HEK293 (cell line): ENCODE measurements around the gene NIT2.

Experiments
- EGR2 ChIP-seq: fragments of 450-650 bp; formaldehyde crosslinking; IDR thresholded peaks from 2 replicates; pipeline ENCODE4 v1.5.1; 2016; ENCODE audit warnings: low read depth, missing biosample characterization, missing genetic modification characterization
- IKZF3 ChIP-seq: fragments of 450-650 bp; IDR thresholded peaks from 2 replicates; pipeline ENCODE4 v1.5.0; 2018; ENCODE audit warnings: missing biosample characterization, mild to moderate bottlenecking, missing genetic modification characterization, moderate library complexity
- SP3 ChIP-seq: fragments of 450-650 bp; formaldehyde crosslinking; IDR thresholded peaks from 2 replicates; pipeline ENCODE4 v1.5.1; 2016; ENCODE audit warnings: missing biosample characterization, missing genetic modification characterization
- TCF7L2 ChIP-seq: IDR thresholded peaks from 2 replicates; pipeline ENCODE4 v1.6.1; 2011; ENCODE audit warnings: low read depth, mild to moderate bottlenecking, inconsistent platforms, low read length, moderate library complexity, borderline replicate concordance
- YY1 ChIP-seq: fragments of 450-650 bp; formaldehyde crosslinking; IDR thresholded peaks from 2 replicates; pipeline ENCODE4 v1.5.1; 2018; ENCODE audit warnings: missing biosample characterization, missing genetic modification characterization
- ZBTB17 ChIP-seq: fragments of 450-650 bp; formaldehyde crosslinking; IDR thresholded peaks from 2 replicates; pipeline ENCODE4 v1.5.1; 2016; ENCODE audit warnings: missing biosample characterization, missing genetic modification characterization
- ZFHX2 ChIP-seq: fragments of 450-650 bp; formaldehyde crosslinking; conservative IDR thresholded peaks from 2 replicates; pipeline ENCODE4 v1.5.1; 2016; ENCODE audit warnings: missing biosample characterization, missing genetic modification characterization
- ZNF133 ChIP-seq: fragments of 450-650 bp; formaldehyde crosslinking; IDR thresholded peaks from 2 replicates; pipeline ENCODE4 v1.5.1; 2016; ENCODE audit warnings: missing biosample characterization, missing genetic modification characterization
- ZNF311 ChIP-seq: fragments of 450-650 bp; formaldehyde crosslinking; IDR thresholded peaks from 2 replicates; pipeline ENCODE4 v1.5.1; 2017; ENCODE audit warnings: missing biosample characterization, missing genetic modification characterization, borderline replicate concordance
- ZNF335 ChIP-seq: fragments of 450-650 bp; formaldehyde crosslinking; conservative IDR thresholded peaks from 2 replicates; pipeline ENCODE4 v1.5.1; 2016; ENCODE audit warnings: missing biosample characterization, missing genetic modification characterization
- ZNF354C ChIP-seq: fragments of 450-650 bp; formaldehyde crosslinking; IDR thresholded peaks from 2 replicates; pipeline ENCODE4 v1.5.1; 2016; ENCODE audit warnings: missing biosample characterization, missing genetic modification characterization, low read depth, borderline replicate concordance
- ZNF596 ChIP-seq: fragments of 450-650 bp; IDR thresholded peaks from 2 replicates; pipeline ENCODE4 v1.5.0; 2018; ENCODE audit warnings: missing biosample characterization, mild to moderate bottlenecking, missing genetic modification characterization, moderate library complexity
- ZNF600 ChIP-seq: fragments of 450-650 bp; formaldehyde crosslinking; IDR thresholded peaks from 2 replicates; pipeline ENCODE4 v1.5.1; 2016; ENCODE audit warnings: missing biosample characterization, missing genetic modification characterization
- ZNF623 ChIP-seq: fragments of 450-650 bp; formaldehyde crosslinking; IDR thresholded peaks from 2 replicates; pipeline ENCODE4 v1.5.1; 2016; ENCODE audit warnings: missing biosample characterization, missing genetic modification characterization
- ZNF664 ChIP-seq: fragments of 450-650 bp; formaldehyde crosslinking; IDR thresholded peaks from 2 replicates; pipeline ENCODE4 v1.5.1; 2016; ENCODE audit warnings: missing biosample characterization, missing genetic modification characterization
- ZNF747 ChIP-seq: fragments of 450-650 bp; formaldehyde crosslinking; IDR thresholded peaks from 2 replicates; pipeline ENCODE4 v1.5.1; 2016; ENCODE audit warnings: missing biosample characterization, missing genetic modification characterization
- ZNF830 ChIP-seq: fragments of 450-650 bp; IDR thresholded peaks from 2 replicates; pipeline ENCODE4 v1.5.0; 2018; ENCODE audit warnings: missing biosample characterization, missing genetic modification characterization, low read depth, mild to moderate bottlenecking, moderate library complexity
- TF ChIP-seq, protein P1 (sequence below): fragments of 450-650 bp; formaldehyde crosslinking; IDR thresholded peaks from 2 replicates; pipeline ENCODE4 v1.5.1; 2016; ENCODE audit warnings: missing biosample characterization, missing genetic modification characterization
- TF ChIP-seq, protein P2 (sequence below): fragments of 450-650 bp; formaldehyde crosslinking; IDR thresholded peaks from 2 replicates; pipeline ENCODE4 v1.5.1; 2016; ENCODE audit warnings: missing biosample characterization, missing genetic modification characterization, low read depth
- TF ChIP-seq, protein P3 (sequence below): fragments of 450-650 bp; formaldehyde crosslinking; IDR thresholded peaks from 2 replicates; pipeline ENCODE4 v1.5.1; 2016; ENCODE audit warnings: missing biosample characterization, missing genetic modification characterization
- TF ChIP-seq, protein P4 (sequence below): fragments of 450-650 bp; formaldehyde crosslinking; IDR thresholded peaks from 2 replicates; pipeline ENCODE4 v1.5.1; 2016; ENCODE audit warnings: missing biosample characterization, missing genetic modification characterization

NIT2 gene

DNA sequence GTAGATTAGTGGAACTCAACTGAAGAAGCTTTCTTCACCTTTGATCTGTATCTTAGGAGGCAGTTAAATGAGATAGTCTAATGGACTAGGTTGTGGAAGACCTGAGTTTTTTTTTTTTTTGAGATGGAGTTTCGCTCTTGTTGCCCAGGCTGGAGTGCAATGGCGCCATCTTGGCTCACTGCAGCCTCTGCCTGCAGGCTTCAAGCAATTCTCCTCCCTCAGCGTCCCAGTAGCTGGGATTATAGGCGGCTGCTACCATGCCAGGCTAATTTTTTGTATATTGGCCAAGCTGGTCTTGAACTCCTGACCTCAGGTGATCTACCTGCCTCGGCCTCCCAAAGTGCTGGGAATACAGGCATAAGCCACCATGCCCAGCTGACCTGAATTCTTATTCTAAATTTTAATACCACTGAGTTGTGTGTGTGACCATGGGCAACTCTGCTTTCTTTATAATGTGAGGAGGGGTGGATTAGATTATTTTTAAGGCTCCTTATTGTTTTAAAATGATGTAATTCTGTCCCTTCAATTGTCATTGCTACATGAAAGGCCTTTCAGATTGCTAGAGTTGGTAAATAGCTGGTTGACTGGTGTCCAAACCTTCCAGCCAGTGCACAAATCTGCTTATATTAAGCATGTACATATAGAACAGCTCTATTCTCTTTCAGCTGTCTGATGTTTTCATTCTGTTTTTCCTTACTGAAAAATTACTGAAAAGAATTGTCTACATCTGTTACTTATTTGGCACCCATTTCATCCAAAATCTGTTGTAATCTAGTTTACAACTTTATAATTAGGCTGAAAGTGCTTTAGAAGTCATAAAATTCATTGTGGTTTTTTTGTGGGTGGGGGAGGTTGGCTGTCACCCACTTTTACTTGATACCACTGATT, 69.0 kb downstream of the NIT2 start (continued):
- TF ChIP-seq, protein P1, sequence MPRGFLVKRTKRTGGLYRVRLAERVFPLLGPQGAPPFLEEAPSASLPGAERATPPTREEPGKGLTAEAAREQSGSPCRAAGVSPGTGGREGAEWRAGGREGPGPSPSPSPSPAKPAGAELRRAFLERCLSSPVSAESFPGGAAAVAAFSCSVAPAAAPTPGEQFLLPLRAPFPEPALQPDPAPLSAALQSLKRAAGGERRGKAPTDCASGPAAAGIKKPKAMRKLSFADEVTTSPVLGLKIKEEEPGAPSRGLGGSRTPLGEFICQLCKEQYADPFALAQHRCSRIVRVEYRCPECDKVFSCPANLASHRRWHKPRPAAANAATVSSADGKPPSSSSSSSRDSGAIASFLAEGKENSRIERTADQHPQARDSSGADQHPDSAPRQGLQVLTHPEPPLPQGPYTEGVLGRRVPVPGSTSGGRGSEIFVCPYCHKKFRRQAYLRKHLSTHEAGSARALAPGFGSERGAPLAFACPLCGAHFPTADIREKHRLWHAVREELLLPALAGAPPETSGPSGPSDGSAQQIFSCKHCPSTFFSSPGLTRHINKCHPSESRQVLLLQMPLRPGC (tag by site-specific recombination), result no peak
- TF ChIP-seq ZNF311 (tag by site-specific recombination) (no peak), EGR2 (tag by site-specific recombination) (no peak), YY1 (tag by site-specific recombination) (peak; percentile 71; the same call in 1 of the 2 replicates), ZNF664 (tag by site-specific recombination) (peak; percentile 99), SP3 (no peak), ZNF133 (tag by site-specific recombination) (no peak), IKZF3 (tag by site-specific recombination) (no peak), ZFHX2 (tag by site-specific recombination) (0 out of 2 replicates have a peak, but pooled peaks have one; percentile 24), TCF7L2 (no peak), ZNF354C (tag by site-specific recombination) (no peak), ZNF600 (tag by site-specific recombination) (peak; percentile 32; the same call in 1 of the 2 replicates), ZNF747 (tag by site-specific recombination) (no peak), ZNF830 (tag by site-specific recombination) (no peak), ZBTB17 (no peak), ZNF596 (tag by site-specific recombination) (no peak), ZNF335 (tag by site-specific recombination) (peak; percentile 95), ZNF623 (tag by site-specific recombination) (no peak)
- TF ChIP-seq, protein P2, sequence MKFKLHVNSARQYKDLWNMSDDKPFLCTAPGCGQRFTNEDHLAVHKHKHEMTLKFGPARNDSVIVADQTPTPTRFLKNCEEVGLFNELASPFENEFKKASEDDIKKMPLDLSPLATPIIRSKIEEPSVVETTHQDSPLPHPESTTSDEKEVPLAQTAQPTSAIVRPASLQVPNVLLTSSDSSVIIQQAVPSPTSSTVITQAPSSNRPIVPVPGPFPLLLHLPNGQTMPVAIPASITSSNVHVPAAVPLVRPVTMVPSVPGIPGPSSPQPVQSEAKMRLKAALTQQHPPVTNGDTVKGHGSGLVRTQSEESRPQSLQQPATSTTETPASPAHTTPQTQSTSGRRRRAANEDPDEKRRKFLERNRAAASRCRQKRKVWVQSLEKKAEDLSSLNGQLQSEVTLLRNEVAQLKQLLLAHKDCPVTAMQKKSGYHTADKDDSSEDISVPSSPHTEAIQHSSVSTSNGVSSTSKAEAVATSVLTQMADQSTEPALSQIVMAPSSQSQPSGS (tag by site-specific recombination), result no peak
- TF ChIP-seq, protein P3, sequence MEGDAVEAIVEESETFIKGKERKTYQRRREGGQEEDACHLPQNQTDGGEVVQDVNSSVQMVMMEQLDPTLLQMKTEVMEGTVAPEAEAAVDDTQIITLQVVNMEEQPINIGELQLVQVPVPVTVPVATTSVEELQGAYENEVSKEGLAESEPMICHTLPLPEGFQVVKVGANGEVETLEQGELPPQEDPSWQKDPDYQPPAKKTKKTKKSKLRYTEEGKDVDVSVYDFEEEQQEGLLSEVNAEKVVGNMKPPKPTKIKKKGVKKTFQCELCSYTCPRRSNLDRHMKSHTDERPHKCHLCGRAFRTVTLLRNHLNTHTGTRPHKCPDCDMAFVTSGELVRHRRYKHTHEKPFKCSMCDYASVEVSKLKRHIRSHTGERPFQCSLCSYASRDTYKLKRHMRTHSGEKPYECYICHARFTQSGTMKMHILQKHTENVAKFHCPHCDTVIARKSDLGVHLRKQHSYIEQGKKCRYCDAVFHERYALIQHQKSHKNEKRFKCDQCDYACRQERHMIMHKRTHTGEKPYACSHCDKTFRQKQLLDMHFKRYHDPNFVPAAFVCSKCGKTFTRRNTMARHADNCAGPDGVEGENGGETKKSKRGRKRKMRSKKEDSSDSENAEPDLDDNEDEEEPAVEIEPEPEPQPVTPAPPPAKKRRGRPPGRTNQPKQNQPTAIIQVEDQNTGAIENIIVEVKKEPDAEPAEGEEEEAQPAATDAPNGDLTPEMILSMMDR, result peak; percentile 56; the same call in 1 of the 2 replicates
- TF ChIP-seq, protein P4, sequence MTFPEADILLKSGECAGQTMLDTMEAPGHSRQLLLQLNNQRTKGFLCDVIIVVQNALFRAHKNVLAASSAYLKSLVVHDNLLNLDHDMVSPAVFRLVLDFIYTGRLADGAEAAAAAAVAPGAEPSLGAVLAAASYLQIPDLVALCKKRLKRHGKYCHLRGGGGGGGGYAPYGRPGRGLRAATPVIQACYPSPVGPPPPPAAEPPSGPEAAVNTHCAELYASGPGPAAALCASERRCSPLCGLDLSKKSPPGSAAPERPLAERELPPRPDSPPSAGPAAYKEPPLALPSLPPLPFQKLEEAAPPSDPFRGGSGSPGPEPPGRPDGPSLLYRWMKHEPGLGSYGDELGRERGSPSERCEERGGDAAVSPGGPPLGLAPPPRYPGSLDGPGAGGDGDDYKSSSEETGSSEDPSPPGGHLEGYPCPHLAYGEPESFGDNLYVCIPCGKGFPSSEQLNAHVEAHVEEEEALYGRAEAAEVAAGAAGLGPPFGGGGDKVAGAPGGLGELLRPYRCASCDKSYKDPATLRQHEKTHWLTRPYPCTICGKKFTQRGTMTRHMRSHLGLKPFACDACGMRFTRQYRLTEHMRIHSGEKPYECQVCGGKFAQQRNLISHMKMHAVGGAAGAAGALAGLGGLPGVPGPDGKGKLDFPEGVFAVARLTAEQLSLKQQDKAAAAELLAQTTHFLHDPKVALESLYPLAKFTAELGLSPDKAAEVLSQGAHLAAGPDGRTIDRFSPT, result no peak
